H1 (cell line): Measurements from ENCODE around the gene ZC3H18. TPM values are rescaled to one million over a fixed set of nuclear protein-coding genes. Genes with fewer than 3 reads are reported as not detected.

Source experiments
- CTBP2 ChIP-seq: IDR thresholded peaks from 2 replicates; pipeline ENCODE4 v1.7.0; 2011; ENCODE audit warnings: borderline replicate concordance, mild to moderate bottlenecking, moderate library complexity, mixed read lengths, low read length; ENCODE audit not compliant: insufficient read depth, insufficient read length
- PHF8 ChIP-seq: fragments of 200-600 bp; sonication (generic); conservative IDR thresholded peaks from 2 replicates; pipeline ENCODE4 v1.7.1; 2012; ENCODE audit warnings: low read depth, mild to moderate bottlenecking, inconsistent platforms, low read length, moderate library complexity
- POLR2AphosphoS5 ChIP-seq: IDR thresholded peaks from 2 replicates; pipeline ENCODE4 v1.6.1; 2011; ENCODE audit warnings: low read depth, low read length
- POU5F1 ChIP-seq: IDR thresholded peaks from 2 replicates; pipeline ENCODE4 v1.6.1; 2011; ENCODE audit warnings: low read depth, mild to moderate bottlenecking, low read length, moderate library complexity
- RAD21 ChIP-seq, 2 experiments: IDR thresholded peaks in 1 of 2; conservative IDR thresholded peaks in 1 of 2; 2 replicates each; pipeline ENCODE4 v1.6.1; 2011; ENCODE audit warnings: low read depth in 2 of 2, low read length in 2 of 2, improper control_type of control experiment in 1 of 2, inconsistent platforms in 1 of 2, mild to moderate bottlenecking in 1 of 2, moderate library complexity in 1 of 2
- SIN3A ChIP-seq, 2 experiments: IDR thresholded peaks in 1 of 2; conservative IDR thresholded peaks in 1 of 2; 2 replicates each; pipeline ENCODE4 v1.6.1; 2011 to 2012; ENCODE audit warnings: low read length in 2 of 2, improper control_type of control experiment in 1 of 2, low read depth in 1 of 2, mild to moderate bottlenecking in 1 of 2
- SP4 ChIP-seq: IDR thresholded peaks from 2 replicates; pipeline ENCODE4 v1.6.1; 2012; ENCODE audit warnings: low read length, inconsistent platforms
- YY1 ChIP-seq: IDR thresholded peaks from 2 replicates; pipeline ENCODE4 v1.6.1; 2011; ENCODE audit warnings: low read depth, mild to moderate bottlenecking, low read length
- ZNF274 ChIP-seq: IDR thresholded peaks from 2 replicates; pipeline ENCODE4 v1.7.0; 2012; ENCODE audit warnings: low read length, borderline replicate concordance; ENCODE audit errors: extremely low read depth
- polyA plus RNA-seq, 7 experiments: library from polyadenylated mRNA; depleted of rRNA in 3 of 7; stranded (reverse) in 5 of 7; unstranded in 2 of 7; fragments of >200 nt in 5 of 7; fragments of 200-250 nt in 2 of 7; gene quantifications; 1 replicate in 5 of 7; 2 replicates in 1 of 7; 4 replicates in 1 of 7; pipeline versions ENCODE4 v1.2.1 to v1.2.3, GENCODE V29; 2011 to 2013; ENCODE audit warnings: missing spikeins in 2 of 7, mixed read lengths in 2 of 7
- total RNA-seq: library from RNA; stranded (reverse); fragmentation: NEBNext Ultra II Directional; extraction: Animal tissue kit (Norgen Biotek cat#: 25700); gene quantifications from 2 replicates; pipeline ENCODE4 v1.2.1, GENCODE V29; 2021
- TF ChIP-seq, protein P1 (sequence below): fragments of 300-600 bp; sonication (generic); IDR thresholded peaks from 2 replicates; pipeline ENCODE4 v1.7.1; 2012; ENCODE audit warnings: low read length, moderate library complexity, mild to moderate bottlenecking, inconsistent platforms; ENCODE audit not compliant: insufficient replicate concordance

ZC3H18 gene
- total and polyA plus RNA-seq, 2 of the 8 experiments (the other 6 are each of a cell fraction or from before 2014, with no cell fraction given), result 12.1 to 73.2 TPM

DNA sequence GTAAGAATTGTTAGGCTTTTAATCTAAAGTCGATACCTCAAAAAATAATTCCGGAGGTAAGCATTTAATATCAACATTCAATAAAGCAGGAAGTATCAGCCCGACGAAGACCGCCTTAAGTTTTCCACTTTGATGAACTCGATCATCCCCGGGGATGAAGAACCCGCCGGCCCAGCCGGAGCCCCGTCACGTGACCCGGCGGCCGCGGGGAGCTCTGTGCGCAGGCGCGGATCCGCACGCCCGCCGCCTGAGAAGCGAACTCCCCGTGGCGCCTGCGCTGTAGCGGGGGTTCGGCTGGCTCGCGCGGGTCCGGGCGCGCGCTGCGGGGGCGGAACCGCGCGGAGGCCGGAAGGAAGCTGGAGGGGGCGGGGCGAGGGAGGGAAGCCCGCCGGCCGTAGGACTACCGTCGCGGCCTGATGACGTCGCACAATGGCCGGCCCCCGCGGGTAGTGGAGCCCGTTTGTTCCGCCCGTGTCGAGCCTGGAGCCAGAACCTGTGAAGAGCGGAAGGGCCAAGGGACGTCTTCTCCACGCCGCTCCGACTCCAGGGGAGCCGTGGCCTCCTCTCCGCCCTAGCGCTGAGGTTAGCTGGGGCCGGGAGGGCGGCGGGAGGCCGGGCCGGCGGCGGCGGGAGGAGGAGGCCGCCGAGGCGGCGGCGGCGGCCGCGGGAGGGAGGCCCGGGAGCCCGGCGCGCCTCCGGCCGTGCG is at the start of gene ZC3H18 (continued):
- TF ChIP-seq, protein P1, sequence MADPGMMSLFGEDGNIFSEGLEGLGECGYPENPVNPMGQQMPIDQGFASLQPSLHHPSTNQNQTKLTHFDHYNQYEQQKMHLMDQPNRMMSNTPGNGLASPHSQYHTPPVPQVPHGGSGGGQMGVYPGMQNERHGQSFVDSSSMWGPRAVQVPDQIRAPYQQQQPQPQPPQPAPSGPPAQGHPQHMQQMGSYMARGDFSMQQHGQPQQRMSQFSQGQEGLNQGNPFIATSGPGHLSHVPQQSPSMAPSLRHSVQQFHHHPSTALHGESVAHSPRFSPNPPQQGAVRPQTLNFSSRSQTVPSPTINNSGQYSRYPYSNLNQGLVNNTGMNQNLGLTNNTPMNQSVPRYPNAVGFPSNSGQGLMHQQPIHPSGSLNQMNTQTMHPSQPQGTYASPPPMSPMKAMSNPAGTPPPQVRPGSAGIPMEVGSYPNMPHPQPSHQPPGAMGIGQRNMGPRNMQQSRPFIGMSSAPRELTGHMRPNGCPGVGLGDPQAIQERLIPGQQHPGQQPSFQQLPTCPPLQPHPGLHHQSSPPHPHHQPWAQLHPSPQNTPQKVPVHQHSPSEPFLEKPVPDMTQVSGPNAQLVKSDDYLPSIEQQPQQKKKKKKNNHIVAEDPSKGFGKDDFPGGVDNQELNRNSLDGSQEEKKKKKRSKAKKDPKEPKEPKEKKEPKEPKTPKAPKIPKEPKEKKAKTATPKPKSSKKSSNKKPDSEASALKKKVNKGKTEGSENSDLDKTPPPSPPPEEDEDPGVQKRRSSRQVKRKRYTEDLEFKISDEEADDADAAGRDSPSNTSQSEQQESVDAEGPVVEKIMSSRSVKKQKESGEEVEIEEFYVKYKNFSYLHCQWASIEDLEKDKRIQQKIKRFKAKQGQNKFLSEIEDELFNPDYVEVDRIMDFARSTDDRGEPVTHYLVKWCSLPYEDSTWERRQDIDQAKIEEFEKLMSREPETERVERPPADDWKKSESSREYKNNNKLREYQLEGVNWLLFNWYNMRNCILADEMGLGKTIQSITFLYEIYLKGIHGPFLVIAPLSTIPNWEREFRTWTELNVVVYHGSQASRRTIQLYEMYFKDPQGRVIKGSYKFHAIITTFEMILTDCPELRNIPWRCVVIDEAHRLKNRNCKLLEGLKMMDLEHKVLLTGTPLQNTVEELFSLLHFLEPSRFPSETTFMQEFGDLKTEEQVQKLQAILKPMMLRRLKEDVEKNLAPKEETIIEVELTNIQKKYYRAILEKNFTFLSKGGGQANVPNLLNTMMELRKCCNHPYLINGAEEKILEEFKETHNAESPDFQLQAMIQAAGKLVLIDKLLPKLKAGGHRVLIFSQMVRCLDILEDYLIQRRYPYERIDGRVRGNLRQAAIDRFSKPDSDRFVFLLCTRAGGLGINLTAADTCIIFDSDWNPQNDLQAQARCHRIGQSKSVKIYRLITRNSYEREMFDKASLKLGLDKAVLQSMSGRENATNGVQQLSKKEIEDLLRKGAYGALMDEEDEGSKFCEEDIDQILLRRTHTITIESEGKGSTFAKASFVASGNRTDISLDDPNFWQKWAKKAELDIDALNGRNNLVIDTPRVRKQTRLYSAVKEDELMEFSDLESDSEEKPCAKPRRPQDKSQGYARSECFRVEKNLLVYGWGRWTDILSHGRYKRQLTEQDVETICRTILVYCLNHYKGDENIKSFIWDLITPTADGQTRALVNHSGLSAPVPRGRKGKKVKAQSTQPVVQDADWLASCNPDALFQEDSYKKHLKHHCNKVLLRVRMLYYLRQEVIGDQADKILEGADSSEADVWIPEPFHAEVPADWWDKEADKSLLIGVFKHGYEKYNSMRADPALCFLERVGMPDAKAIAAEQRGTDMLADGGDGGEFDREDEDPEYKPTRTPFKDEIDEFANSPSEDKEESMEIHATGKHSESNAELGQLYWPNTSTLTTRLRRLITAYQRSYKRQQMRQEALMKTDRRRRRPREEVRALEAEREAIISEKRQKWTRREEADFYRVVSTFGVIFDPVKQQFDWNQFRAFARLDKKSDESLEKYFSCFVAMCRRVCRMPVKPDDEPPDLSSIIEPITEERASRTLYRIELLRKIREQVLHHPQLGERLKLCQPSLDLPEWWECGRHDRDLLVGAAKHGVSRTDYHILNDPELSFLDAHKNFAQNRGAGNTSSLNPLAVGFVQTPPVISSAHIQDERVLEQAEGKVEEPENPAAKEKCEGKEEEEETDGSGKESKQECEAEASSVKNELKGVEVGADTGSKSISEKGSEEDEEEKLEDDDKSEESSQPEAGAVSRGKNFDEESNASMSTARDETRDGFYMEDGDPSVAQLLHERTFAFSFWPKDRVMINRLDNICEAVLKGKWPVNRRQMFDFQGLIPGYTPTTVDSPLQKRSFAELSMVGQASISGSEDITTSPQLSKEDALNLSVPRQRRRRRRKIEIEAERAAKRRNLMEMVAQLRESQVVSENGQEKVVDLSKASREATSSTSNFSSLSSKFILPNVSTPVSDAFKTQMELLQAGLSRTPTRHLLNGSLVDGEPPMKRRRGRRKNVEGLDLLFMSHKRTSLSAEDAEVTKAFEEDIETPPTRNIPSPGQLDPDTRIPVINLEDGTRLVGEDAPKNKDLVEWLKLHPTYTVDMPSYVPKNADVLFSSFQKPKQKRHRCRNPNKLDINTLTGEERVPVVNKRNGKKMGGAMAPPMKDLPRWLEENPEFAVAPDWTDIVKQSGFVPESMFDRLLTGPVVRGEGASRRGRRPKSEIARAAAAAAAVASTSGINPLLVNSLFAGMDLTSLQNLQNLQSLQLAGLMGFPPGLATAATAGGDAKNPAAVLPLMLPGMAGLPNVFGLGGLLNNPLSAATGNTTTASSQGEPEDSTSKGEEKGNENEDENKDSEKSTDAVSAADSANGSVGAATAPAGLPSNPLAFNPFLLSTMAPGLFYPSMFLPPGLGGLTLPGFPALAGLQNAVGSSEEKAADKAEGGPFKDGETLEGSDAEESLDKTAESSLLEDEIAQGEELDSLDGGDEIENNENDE, result no peak
- TF ChIP-seq SIN3A (conservative IDR thresholded peaks at IDR 0.05 in 1 of 2, IDR thresholded peaks at IDR 0.05 in 1 of 2; ENCODE audit: low read depth in 1 of 2, low read length in 2 of 2), result peak in 1 of 2 experiments; percentile 62; a peak in 1 of 4 replicates
- peak; percentile 95 for TF ChIP-seq PHF8
- TF ChIP-seq YY1, result peak; percentile 94
- TF ChIP-seq CTBP2, result no peak
- peak; percentile 93 for TF ChIP-seq POLR2AphosphoS5
- TF ChIP-seq POU5F1, result no peak
- no peak for TF ChIP-seq RAD21 (IDR thresholded peaks at IDR 0.05 in 1 of 2, conservative IDR thresholded peaks at IDR 0.05 in 1 of 2; ENCODE audit: low read depth in 2 of 2, low read length in 2 of 2)
- TF ChIP-seq ZNF274, result no peak
- no peak for TF ChIP-seq SP4
